Measurements from ENCODE around the gene DDX41.
"Not testable (repeated sequence)": the region's sequence is repeated elsewhere in the genome, so short reads cannot be mapped to it uniquely, and the experiment has no call there.

The DDX41 gene

GRCh38 chr5:177516601-177517568 is at the start of gene DDX41:
TSS of gene DDX41 (minus strand) at chr5:177516961. CDS start at chr5:177516945, 16 bp downstream.
- peak; percentile 97 for DNase-seq

- no peak for DNase-seq
These were observed 48.3 kb upstream of the DDX41 start for GRCh38 chr5:177565046-177565445.

- DNase-seq: not testable (repeated sequence)
These were observed 42.7 kb upstream of the DDX41 start for GRCh38 chr5:177559446-177559941.

- no peak for DNase-seq
These were observed 41.0 kb upstream of the DDX41 start for GRCh38 chr5:177557796-177558195.

- DNase-seq: no peak
These were observed 40.4 kb upstream of the DDX41 start for GRCh38 chr5:177557041-177557647.

- DNase-seq: no peak
These were observed 38.9 kb upstream of the DDX41 start for GRCh38 chr5:177555665-177556064.

GRCh38 chr5:177555228-177555627 is 38.5 kb upstream of the DDX41 start:
- DNase-seq: no peak

GRCh38 chr5:177554474-177555111 is 37.8 kb upstream of the DDX41 start, which contains the start of gene FAM193B:
TSS of gene FAM193B (minus strand) at chr5:177554563. CDS start at chr5:177554458, 105 bp downstream.
- DNase-seq: peak; percentile 98

- DNase-seq: peak; percentile 64
These were observed 37.1 kb upstream of the DDX41 start for GRCh38 chr5:177553671-177554429.

- no peak for DNase-seq
These were observed 36.2 kb upstream of the DDX41 start for GRCh38 chr5:177552839-177553455.

GRCh38 chr5:177550122-177550521 is 33.4 kb upstream of the DDX41 start:
- DNase-seq: no peak

- no peak for DNase-seq
These were observed 31.7 kb upstream of the DDX41 start for GRCh38 chr5:177548495-177548894.

GRCh38 chr5:177547736-177548135 is 31.0 kb upstream of the DDX41 start:
- no peak for DNase-seq

- no peak for DNase-seq
These were observed 29.5 kb upstream of the DDX41 start for GRCh38 chr5:177546258-177546741.

GRCh38 chr5:177545487-177546257 is 28.9 kb upstream of the DDX41 start:
- DNase-seq: no peak

- DNase-seq: no peak
These were observed 26.2 kb upstream of the DDX41 start for GRCh38 chr5:177542816-177543465.

- no peak for DNase-seq
These were observed 23.7 kb upstream of the DDX41 start for GRCh38 chr5:177540438-177540837.

- no peak for DNase-seq
These were observed 22.6 kb upstream of the DDX41 start for GRCh38 chr5:177539411-177539810.

GRCh38 chr5:177538876-177539275 is 22.1 kb upstream of the DDX41 start:
- DNase-seq: no peak

Measured in stimulated activated CD4-positive, alpha-beta T cell treated with anti-CD3 and anti-CD28 coated beads, Interleukin-15, amount 100 ng/mL, for 24 hours (primary cell).